Mammary epithelial cell (primary cell): ENCODE measurements around the gene ST3GAL3.

ENCODE experiments used
- EZH2 ChIP-seq: IDR thresholded peaks from 2 replicates; pipeline ENCODE4 v1.6.1; 2012; ENCODE audit warnings: low read length, inconsistent platforms, borderline replicate concordance
- TF ChIP-seq, protein P1 (sequence below), 2 donors: IDR thresholded peaks in 1 of 2; conservative IDR thresholded peaks in 1 of 2; 2 replicates each; pipeline ENCODE4 v1.5.1; 2011 to 2012; ENCODE audit warnings: inconsistent platforms in 2 of 2, low read length in 2 of 2, mild to moderate bottlenecking in 2 of 2, control low read depth in 1 of 2, low read depth in 1 of 2; ENCODE audit not compliant: insufficient read depth in 1 of 2; ENCODE audit errors: extremely low read depth in 1 of 2

DNA sequence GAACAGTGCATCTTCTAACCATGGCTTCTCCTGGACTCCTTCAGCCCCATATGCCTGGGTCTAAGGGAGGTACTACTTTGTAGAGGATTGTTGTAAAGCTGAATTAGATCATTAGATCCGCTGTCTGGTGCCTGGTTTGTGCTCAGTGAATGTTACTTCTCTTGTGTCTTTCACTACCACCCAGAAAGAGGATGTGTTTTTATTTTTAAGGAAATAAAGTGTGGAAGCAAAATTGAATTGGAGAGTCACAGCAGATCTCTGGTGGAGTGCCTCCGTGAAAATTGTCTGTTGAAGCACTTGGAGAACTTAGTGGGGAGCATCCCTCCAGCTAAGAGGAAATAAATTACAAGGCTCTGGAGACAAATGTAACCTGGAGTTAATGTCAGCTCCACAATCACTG, 124.5 kb downstream of the ST3GAL3 start:
- no peak for TF ChIP-seq EZH2
- TF ChIP-seq, protein P1, sequence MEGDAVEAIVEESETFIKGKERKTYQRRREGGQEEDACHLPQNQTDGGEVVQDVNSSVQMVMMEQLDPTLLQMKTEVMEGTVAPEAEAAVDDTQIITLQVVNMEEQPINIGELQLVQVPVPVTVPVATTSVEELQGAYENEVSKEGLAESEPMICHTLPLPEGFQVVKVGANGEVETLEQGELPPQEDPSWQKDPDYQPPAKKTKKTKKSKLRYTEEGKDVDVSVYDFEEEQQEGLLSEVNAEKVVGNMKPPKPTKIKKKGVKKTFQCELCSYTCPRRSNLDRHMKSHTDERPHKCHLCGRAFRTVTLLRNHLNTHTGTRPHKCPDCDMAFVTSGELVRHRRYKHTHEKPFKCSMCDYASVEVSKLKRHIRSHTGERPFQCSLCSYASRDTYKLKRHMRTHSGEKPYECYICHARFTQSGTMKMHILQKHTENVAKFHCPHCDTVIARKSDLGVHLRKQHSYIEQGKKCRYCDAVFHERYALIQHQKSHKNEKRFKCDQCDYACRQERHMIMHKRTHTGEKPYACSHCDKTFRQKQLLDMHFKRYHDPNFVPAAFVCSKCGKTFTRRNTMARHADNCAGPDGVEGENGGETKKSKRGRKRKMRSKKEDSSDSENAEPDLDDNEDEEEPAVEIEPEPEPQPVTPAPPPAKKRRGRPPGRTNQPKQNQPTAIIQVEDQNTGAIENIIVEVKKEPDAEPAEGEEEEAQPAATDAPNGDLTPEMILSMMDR (conservative IDR thresholded peaks at IDR 0.05 in 1 of 2, IDR thresholded peaks at IDR 0.05 in 1 of 2; ENCODE audit: extremely low read depth in 1 of 2, insufficient read depth in 1 of 2, low read depth in 1 of 2, low read length in 2 of 2), result no peak
